GM19043 (cell line): Measurements from ENCODE around the gene GJC2.

Source experiments
- ATAC-seq: cut with Tn5 transposase; IDR thresholded peaks from one replicate; pipeline ENCODE4 v1.9.1; 2021; ENCODE audit warnings: low read depth; ENCODE audit not compliant: unreplicated experiment

The GJC2 gene

GRCh38 chr1:228156515-228156881 is 6.8 kb downstream of the GJC2 start:
- ATAC-seq, result no peak

GRCh38 chr1:228156941-228157728 is 7.4 kb downstream of the GJC2 start:
- no peak for ATAC-seq

- no peak for ATAC-seq
These were observed 8.0 kb downstream of the GJC2 start for GRCh38 chr1:228157729-228158126.

GRCh38 chr1:228158151-228159007 is 8.6 kb downstream of the GJC2 start:
- no peak for ATAC-seq

GRCh38 chr1:228159008-228159665 is 9.4 kb downstream of the GJC2 start:
- ATAC-seq, result no peak

- no peak for ATAC-seq
These were observed 10.6 kb downstream of the GJC2 start for GRCh38 chr1:228160201-228160761.

- no peak for ATAC-seq
These were observed 11.6 kb downstream of the GJC2 start for GRCh38 chr1:228161362-228161761.

GRCh38 chr1:228161866-228162265 is 12.1 kb downstream of the GJC2 start:
- ATAC-seq, result no peak

- ATAC-seq, result no peak
These were observed 12.7 kb downstream of the GJC2 start for GRCh38 chr1:228162286-228163006.

- ATAC-seq, result no peak
These were observed 13.4 kb downstream of the GJC2 start for GRCh38 chr1:228163007-228163753.

- no peak for ATAC-seq
These were observed 14.2 kb downstream of the GJC2 start for GRCh38 chr1:228163776-228164519.

- ATAC-seq, result no peak
These were observed 15.0 kb downstream of the GJC2 start for GRCh38 chr1:228164561-228165371.

- peak; percentile 73 for ATAC-seq
These were observed 15.8 kb downstream of the GJC2 start, which contains the start of gene IBA57 for GRCh38 chr1:228165372-228166169. IBA57 (plus strand) TSS chr1:228165804; CDS start chr1:228165817, 13 bp downstream.

GRCh38 chr1:228166170-228166936 is 16.6 kb downstream of the GJC2 start:
- peak; percentile 17 for ATAC-seq

GRCh38 chr1:228168563-228169270 is 19.0 kb downstream of the GJC2 start:
- no peak for ATAC-seq

GRCh38 chr1:228169345-228169744 is 19.6 kb downstream of the GJC2 start:
- ATAC-seq, result no peak
